H9 (cell line): Measurements from ENCODE around the gene CCL20. TPM values are rescaled to one million over a fixed set of nuclear protein-coding genes. Genes with fewer than 3 reads are reported as not detected.

ENCODE experiments used
- DNase-seq: peaks from one replicate; pipeline ENCODE4 v3.0.0-alpha.2; 2017
- H2AFZ ChIP-seq: one replicate; pipeline ENCODE4 v1.6.1; 2013; ENCODE audit warnings: mild to moderate bottlenecking, low read length, control low read depth, moderate library complexity
- H2AK5ac ChIP-seq: 2 replicates; pipeline ENCODE4 v1.6.1; 2013; ENCODE audit warnings: low read length, control low read depth, mixed read lengths; ENCODE audit not compliant: insufficient read length
- H2BK120ac ChIP-seq: one replicate; pipeline ENCODE4 v1.6.1; 2013; ENCODE audit warnings: low read depth, mild to moderate bottlenecking, low read length, control low read depth, inconsistent platforms; ENCODE audit not compliant: poor library complexity, severe bottlenecking
- H2BK12ac ChIP-seq: 2 replicates; pipeline ENCODE4 v1.6.1; 2013; ENCODE audit warnings: low read length, control low read depth, mixed read lengths, low read depth; ENCODE audit not compliant: insufficient read length
- H2BK15ac ChIP-seq: 2 replicates; pipeline ENCODE4 v1.6.1; 2013; ENCODE audit warnings: low read depth, low read length, control low read depth
- H2BK20ac ChIP-seq: one replicate; pipeline ENCODE4 v1.6.1; 2013; ENCODE audit warnings: low read depth, mild to moderate bottlenecking, low read length, control low read depth, inconsistent platforms; ENCODE audit not compliant: poor library complexity, severe bottlenecking
- H2BK5ac ChIP-seq: 2 replicates; pipeline ENCODE4 v1.6.1; 2013; ENCODE audit warnings: low read length, control low read depth, mixed read lengths; ENCODE audit not compliant: insufficient read length
- H3K14ac ChIP-seq: 2 replicates; pipeline ENCODE4 v1.6.1; 2013; ENCODE audit warnings: low read length, control low read depth; ENCODE audit not compliant: insufficient read depth
- H3K18ac ChIP-seq: 2 replicates; pipeline ENCODE4 v1.6.1; 2013; ENCODE audit warnings: low read depth, mild to moderate bottlenecking, mixed read lengths, low read length, control low read depth; ENCODE audit not compliant: insufficient read length
- H3K23ac ChIP-seq: 2 replicates; pipeline ENCODE4 v1.6.1; 2013; ENCODE audit warnings: low read length, control low read depth, mixed read lengths, low read depth; ENCODE audit not compliant: insufficient read length
- H3K23me2 ChIP-seq: 2 replicates; pipeline ENCODE4 v1.6.1; 2013; ENCODE audit warnings: low read depth, mild to moderate bottlenecking, mixed read lengths, low read length, control low read depth; ENCODE audit not compliant: insufficient read length, poor library complexity, severe bottlenecking
- H3K27ac ChIP-seq: 2 replicates; pipeline ENCODE4 v1.5.1; 2013; ENCODE audit warnings: low read length, control low read depth, mixed read lengths, low read depth; ENCODE audit not compliant: insufficient read length
- H3K27me3 ChIP-seq: 2 replicates; pipeline ENCODE4 v1.6.1; 2013; ENCODE audit warnings: low read length, control low read depth, inconsistent platforms; ENCODE audit not compliant: insufficient read depth
- H3K4ac ChIP-seq: 2 replicates; pipeline ENCODE4 v1.6.1; 2013; ENCODE audit warnings: low read depth, mild to moderate bottlenecking, control low read depth, inconsistent platforms, low read length, moderate library complexity
- H3K4me1 ChIP-seq: 2 replicates; pipeline ENCODE4 v1.6.1; 2013; ENCODE audit warnings: low read length, control low read depth, inconsistent platforms; ENCODE audit not compliant: insufficient read depth
- H3K4me2 ChIP-seq: 2 replicates; pipeline ENCODE4 v1.6.1; 2013; ENCODE audit warnings: low read length, control low read depth, mixed read lengths; ENCODE audit not compliant: insufficient read length, insufficient read depth
- H3K56ac ChIP-seq: 2 replicates; pipeline ENCODE4 v1.6.1; 2013; ENCODE audit warnings: low read depth, mild to moderate bottlenecking, mixed read lengths, low read length, control low read depth; ENCODE audit not compliant: insufficient read length
- H3K79me1 ChIP-seq: 2 replicates; pipeline ENCODE4 v1.6.1; 2013; ENCODE audit warnings: low read depth, mild to moderate bottlenecking, moderate library complexity, low read length, control low read depth, inconsistent platforms; ENCODE audit not compliant: insufficient read depth, poor library complexity, severe bottlenecking
- H3K79me2 ChIP-seq: 2 replicates; pipeline ENCODE4 v1.6.1; 2013; ENCODE audit warnings: low read length, control low read depth, inconsistent platforms; ENCODE audit not compliant: insufficient read depth
- H3K9ac ChIP-seq: 2 replicates; pipeline ENCODE4 v1.6.1; 2013; ENCODE audit warnings: low read length, control low read depth, mixed read lengths; ENCODE audit not compliant: insufficient read length; ENCODE audit errors: extremely low read depth
- H3K9me3 ChIP-seq: one replicate; pipeline ENCODE4 v1.6.1; 2013; ENCODE audit warnings: low read depth, low read length, inconsistent platforms; ENCODE audit not compliant: control insufficient read depth
- H3T11ph ChIP-seq: one replicate; pipeline ENCODE4 v1.6.1; 2013; ENCODE audit warnings: mild to moderate bottlenecking, low read length, control low read depth, inconsistent platforms
- H4K20me1 ChIP-seq: one replicate; pipeline ENCODE4 v1.6.1; 2013; ENCODE audit not compliant: control insufficient read depth, insufficient read length, insufficient read depth
- H4K5ac ChIP-seq: 2 replicates; pipeline ENCODE4 v1.6.1; 2013; ENCODE audit warnings: low read depth, mild to moderate bottlenecking, mixed read lengths, low read length, control low read depth; ENCODE audit not compliant: insufficient read length
- H4K8ac ChIP-seq: replicated peaks from 2 replicates; pipeline ENCODE4 v1.6.1; 2013; ENCODE audit warnings: low read length, control low read depth, mixed read lengths, low read depth; ENCODE audit not compliant: insufficient read length
- H4K91ac ChIP-seq: 2 replicates; pipeline ENCODE4 v1.6.1; 2013; ENCODE audit warnings: low read depth, mild to moderate bottlenecking, moderate library complexity, mixed read lengths, low read length, control low read depth; ENCODE audit not compliant: insufficient read length
- H3K27ac Mint-ChIP-seq, 3 experiments: 2 replicates in 2 of 3; 3 replicates in 1 of 3; pipeline ENCODE4 v1.8.0; 2020 to 2021; ENCODE audit warnings: mixed read lengths in 3 of 3, mild to moderate bottlenecking in 1 of 3, moderate library complexity in 1 of 3
- H3K27me3 Mint-ChIP-seq: 2 replicates; pipeline ENCODE4 v1.8.0; 2021; ENCODE audit warnings: low read depth, mild to moderate bottlenecking, moderate library complexity, mixed read lengths
- H3K36me3 Mint-ChIP-seq, 3 experiments: 2 replicates in 2 of 3; 3 replicates in 1 of 3; pipeline ENCODE4 v1.8.0; 2020 to 2021; ENCODE audit warnings: low read depth in 3 of 3, mixed read lengths in 3 of 3; ENCODE audit not compliant: insufficient read depth in 1 of 3
- H3K4me1 Mint-ChIP-seq, 2 experiments: 2 replicates each; pipeline ENCODE4 v1.8.0; 2020; ENCODE audit warnings: mixed read lengths in 2 of 2
- H3K4me3 Mint-ChIP-seq, 2 experiments: 2 replicates in 1 of 2; 3 replicates in 1 of 2; pipeline ENCODE4 v1.8.0; 2020 to 2021; ENCODE audit warnings: mild to moderate bottlenecking in 2 of 2, mixed read lengths in 2 of 2, moderate library complexity in 1 of 2
- H3K9me3 Mint-ChIP-seq, 2 experiments: 2 replicates in 1 of 2; 3 replicates in 1 of 2; pipeline ENCODE4 v1.8.0; 2020; ENCODE audit warnings: mild to moderate bottlenecking in 2 of 2, mixed read lengths in 2 of 2, moderate library complexity in 1 of 2
- WGBS: extraction: QIAGEN DNeasy Blood & Tissue Kit; methylation state at CpG from one replicate; pipeline ENCODE4 v1.1.7; 2013; ENCODE audit warnings: missing lambda C conversion rate, low lambda C conversion rate, mixed read lengths; ENCODE audit not compliant: insufficient read length; ENCODE audit errors: extremely low coverage; 5-methylcytosine and 5-hydroxymethylcytosine counted together
- total RNA-seq: library from RNA; stranded (reverse); gene quantifications from 2 replicates; pipeline ENCODE4 v1.2.1, GENCODE V29; 2021
- TF ChIP-seq, protein P1 (sequence below): fragments of 200-600 bp; sonication (generic); conservative IDR thresholded peaks from 3 replicates; pipeline ENCODE4 v1.8.0; 2021; ENCODE audit warnings: antibody characterized with exemption, mild to moderate bottlenecking

Gene CCL20
- total RNA-seq, 1 experiment from 2014 or later, result not detected

GRCh38 chr2:227799202-227799601, 14.4 kb upstream of the CCL20 start:
- no peak overlapping the region for H2BK120ac ChIP-seq
- H2AFZ ChIP-seq, result no peak overlapping the region
- Mint-ChIP-seq H3K4me3 (no peak overlapping the region), H3K9me3 (no peaks in the 10 kb centered on the region), H3K27ac (no peak overlapping the region), H3K36me3 (no peaks in the 10 kb centered on the region), H3K4me1 (peaks cover 7 to 12% of the 10 kb centered on the region in 2 experiments; a peak in 3 of 4 replicates), H3K27me3 (no peaks in the 10 kb centered on the region)
- H3K23me2 ChIP-seq, result no peaks in the 10 kb centered on the region
- no peaks in the 10 kb centered on the region for H3K9me3 ChIP-seq
- H4K20me1 ChIP-seq, result no peaks in the 10 kb centered on the region
- no peak overlapping the region for H3K27ac ChIP-seq
- H3K4me1 ChIP-seq, result 0 out of 2 replicates have a peak, but pooled peaks cover 1% of the 10 kb centered on the region
- H2BK15ac ChIP-seq, result no peak overlapping the region
- no peak overlapping the region for H2AK5ac ChIP-seq
- H2BK12ac ChIP-seq, result no peak overlapping the region
- no peak overlapping the region for H3K23ac ChIP-seq
- H3K79me2 ChIP-seq, result no peaks in the 10 kb centered on the region
- no peak overlapping the region for H3K14ac ChIP-seq
- no peak for DNase-seq
- H2BK5ac ChIP-seq, result no peak overlapping the region
- no peak overlapping the region for H4K5ac ChIP-seq
- no CpG with 5 or more reads among the region's 3 CpGs for WGBS
- H3K4ac ChIP-seq, result no peak overlapping the region
- H3K79me1 ChIP-seq, result no peaks in the 10 kb centered on the region
- H3T11ph ChIP-seq, result no peak overlapping the region
- no peak overlapping the region for H3K56ac ChIP-seq
- no peak overlapping the region for H3K9ac ChIP-seq
- H2BK20ac ChIP-seq, result no peak overlapping the region
- H3K27me3 ChIP-seq, result no peaks in the 10 kb centered on the region
- no peak overlapping the region for H3K4me2 ChIP-seq
- H3K18ac ChIP-seq, result no peak overlapping the region
- H4K91ac ChIP-seq, result no peak overlapping the region
- no peak overlapping the region for H4K8ac ChIP-seq
- TF ChIP-seq, protein P1, sequence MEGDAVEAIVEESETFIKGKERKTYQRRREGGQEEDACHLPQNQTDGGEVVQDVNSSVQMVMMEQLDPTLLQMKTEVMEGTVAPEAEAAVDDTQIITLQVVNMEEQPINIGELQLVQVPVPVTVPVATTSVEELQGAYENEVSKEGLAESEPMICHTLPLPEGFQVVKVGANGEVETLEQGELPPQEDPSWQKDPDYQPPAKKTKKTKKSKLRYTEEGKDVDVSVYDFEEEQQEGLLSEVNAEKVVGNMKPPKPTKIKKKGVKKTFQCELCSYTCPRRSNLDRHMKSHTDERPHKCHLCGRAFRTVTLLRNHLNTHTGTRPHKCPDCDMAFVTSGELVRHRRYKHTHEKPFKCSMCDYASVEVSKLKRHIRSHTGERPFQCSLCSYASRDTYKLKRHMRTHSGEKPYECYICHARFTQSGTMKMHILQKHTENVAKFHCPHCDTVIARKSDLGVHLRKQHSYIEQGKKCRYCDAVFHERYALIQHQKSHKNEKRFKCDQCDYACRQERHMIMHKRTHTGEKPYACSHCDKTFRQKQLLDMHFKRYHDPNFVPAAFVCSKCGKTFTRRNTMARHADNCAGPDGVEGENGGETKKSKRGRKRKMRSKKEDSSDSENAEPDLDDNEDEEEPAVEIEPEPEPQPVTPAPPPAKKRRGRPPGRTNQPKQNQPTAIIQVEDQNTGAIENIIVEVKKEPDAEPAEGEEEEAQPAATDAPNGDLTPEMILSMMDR, result no peak
